Keratinocyte (primary cell): ENCODE data around the gene RBM47. TPM values are rescaled to one million over a fixed set of nuclear protein-coding genes. Genes with fewer than 3 reads are reported as not detected.
"Not testable (repeated sequence)": the region's sequence is repeated elsewhere in the genome, so short reads cannot be mapped to it uniquely, and the experiment has no call there.

Experiments
- DNase-seq: peaks from one replicate; pipeline ENCODE4 v3.0.0-alpha.2; 2011; ENCODE audit warnings: low read depth, missing footprints, low spot score
- FAIRE-seq: peaks from 2 replicates; lab custom pipeline; 2011; peaks lifted over from hg19 to GRCh38; lab: Jason Lieb, UNC
- H2AFZ ChIP-seq: 2 replicates; pipeline ENCODE4 v1.6.0; 2012; ENCODE audit warnings: low read length, control low read depth, inconsistent platforms; ENCODE audit not compliant: control insufficient read depth
- H3K27ac ChIP-seq: 2 replicates; pipeline ENCODE4 v1.5.1; 2011; ENCODE audit warnings: low read length; ENCODE audit not compliant: control insufficient read depth, insufficient read depth
- H3K27me3 ChIP-seq: 3 replicates; pipeline ENCODE4 v1.6.0; 2011; ENCODE audit warnings: low read length; ENCODE audit not compliant: control insufficient read depth, insufficient read depth; ENCODE audit errors: extremely low read depth
- H3K36me3 ChIP-seq, 2 experiments: 2 replicates in 1 of 2; 3 replicates in 1 of 2; pipeline ENCODE4 v1.5.1; 2011; ENCODE audit warnings: low read length in 2 of 2, mild to moderate bottlenecking in 1 of 2; ENCODE audit not compliant: control insufficient read depth in 2 of 2, insufficient read depth in 2 of 2; ENCODE audit errors: extremely low read depth in 1 of 2
- H3K4me1 ChIP-seq: 3 replicates; pipeline ENCODE4 v1.5.1; 2011; ENCODE audit warnings: low read length; ENCODE audit not compliant: control insufficient read depth, insufficient read depth; ENCODE audit errors: extremely low read depth
- H3K4me2 ChIP-seq: 3 replicates; pipeline ENCODE4 v1.6.0; 2011; ENCODE audit warnings: low read depth, low read length; ENCODE audit not compliant: control insufficient read depth, insufficient read depth; ENCODE audit errors: extremely low read depth
- H3K4me3 ChIP-seq, 3 experiments: fragments of 200-600 bp in 1 of 3; sonication (generic) in 1 of 3; 2 replicates in 2 of 3; 3 replicates in 1 of 3; pipeline ENCODE4 v1.5.1; 2011 to 2016; ENCODE audit warnings: low read length in 3 of 3, mild to moderate bottlenecking in 3 of 3, control low read depth in 2 of 3, inconsistent platforms in 1 of 3, low read depth in 1 of 3, mixed read lengths in 1 of 3, mixed run types in 1 of 3, moderate library complexity in 1 of 3; ENCODE audit not compliant: control insufficient read depth in 2 of 3, insufficient read depth in 2 of 3; ENCODE audit errors: extremely low read depth in 1 of 3
- H3K79me2 ChIP-seq: 2 replicates; pipeline ENCODE4 v1.6.0; 2012; ENCODE audit warnings: low read length; ENCODE audit not compliant: control insufficient read depth, insufficient read depth
- H3K9ac ChIP-seq: 3 replicates; pipeline ENCODE4 v1.6.0; 2011; ENCODE audit warnings: low read length; ENCODE audit not compliant: control insufficient read depth, insufficient read depth; ENCODE audit errors: extremely low read depth
- H3K9me1 ChIP-seq: 3 replicates; pipeline ENCODE4 v1.6.0; 2011; ENCODE audit warnings: low read length; ENCODE audit not compliant: control insufficient read depth, insufficient read depth; ENCODE audit errors: extremely low read depth
- H3K9me3 ChIP-seq: 2 replicates; pipeline ENCODE4 v1.5.1; 2012; ENCODE audit warnings: low read depth, low read length; ENCODE audit not compliant: control insufficient read depth
- H4K20me1 ChIP-seq: 3 replicates; pipeline ENCODE4 v1.6.0; 2011; ENCODE audit warnings: low read length; ENCODE audit not compliant: control insufficient read depth, insufficient read depth; ENCODE audit errors: extremely low read depth
- EZH2 ChIP-seq: IDR thresholded peaks from one replicate; pipeline ENCODE4 v1.6.1; 2012; ENCODE audit warnings: inconsistent platforms, mild to moderate bottlenecking, low read length, moderate library complexity
- dilution Hi-C: fragments of 300-500 bp; cut with MboI; formaldehyde crosslinking; loops from one replicate; pipeline ENCODE4 v1.7.0; 2020; ENCODE audit warnings: low sequenced_read_pairs; ENCODE audit not compliant: extremely low pct_ligation_motif_present
- polyA plus RNA-seq, 5 experiments: library from polyadenylated mRNA; depleted of rRNA in 3 of 5; stranded (reverse) in 3 of 5; stranded (forward) in 1 of 5; unstranded in 1 of 5; fragments of >200 nt; gene quantifications; 1 replicate in 1 of 5; 2 replicates in 3 of 5; 3 replicates in 1 of 5; pipeline versions ENCODE4 v1.2.1 to v1.2.3, GENCODE V29; 2011 to 2012; ENCODE audit warnings: missing spikeins in 2 of 5, low read depth in 1 of 5, low replicate concordance in 1 of 5
- TF ChIP-seq, protein P1 (sequence below), 3 experiments: IDR thresholded peaks in 1 of 3; conservative IDR thresholded peaks in 1 of 3; optimal IDR thresholded peaks in 1 of 3; 2 replicates in 2 of 3; 3 replicates in 1 of 3; pipeline versions ENCODE3 to v1.5.1; 2011; ENCODE audit warnings: low read length in 3 of 3, mild to moderate bottlenecking in 3 of 3, moderate library complexity in 2 of 3, control low read depth in 1 of 3, inconsistent platforms in 1 of 3; ENCODE audit not compliant: insufficient read depth in 2 of 3; ENCODE audit errors: extremely low read depth in 1 of 3

Gene RBM47
- polyA plus RNA-seq, 1 donor (not counting 4 experiments of a cell fraction or from before 2014, with no cell fraction given) = 6.9 TPM

- dilution Hi-C loops = no loop called here
- no peak for DNase-seq
- H3K9me3 ChIP-seq = no peaks in the 10 kb centered on the region
- no peak for TF ChIP-seq EZH2
- TF ChIP-seq, protein P1, sequence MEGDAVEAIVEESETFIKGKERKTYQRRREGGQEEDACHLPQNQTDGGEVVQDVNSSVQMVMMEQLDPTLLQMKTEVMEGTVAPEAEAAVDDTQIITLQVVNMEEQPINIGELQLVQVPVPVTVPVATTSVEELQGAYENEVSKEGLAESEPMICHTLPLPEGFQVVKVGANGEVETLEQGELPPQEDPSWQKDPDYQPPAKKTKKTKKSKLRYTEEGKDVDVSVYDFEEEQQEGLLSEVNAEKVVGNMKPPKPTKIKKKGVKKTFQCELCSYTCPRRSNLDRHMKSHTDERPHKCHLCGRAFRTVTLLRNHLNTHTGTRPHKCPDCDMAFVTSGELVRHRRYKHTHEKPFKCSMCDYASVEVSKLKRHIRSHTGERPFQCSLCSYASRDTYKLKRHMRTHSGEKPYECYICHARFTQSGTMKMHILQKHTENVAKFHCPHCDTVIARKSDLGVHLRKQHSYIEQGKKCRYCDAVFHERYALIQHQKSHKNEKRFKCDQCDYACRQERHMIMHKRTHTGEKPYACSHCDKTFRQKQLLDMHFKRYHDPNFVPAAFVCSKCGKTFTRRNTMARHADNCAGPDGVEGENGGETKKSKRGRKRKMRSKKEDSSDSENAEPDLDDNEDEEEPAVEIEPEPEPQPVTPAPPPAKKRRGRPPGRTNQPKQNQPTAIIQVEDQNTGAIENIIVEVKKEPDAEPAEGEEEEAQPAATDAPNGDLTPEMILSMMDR (optimal IDR thresholded peaks at IDR 0.05 in 1 of 3, IDR thresholded peaks at IDR 0.05 in 1 of 3, conservative IDR thresholded peaks at IDR 0.05 in 1 of 3; ENCODE audit: extremely low read depth in 1 of 3, insufficient read depth in 2 of 3, low read length in 3 of 3) = no peak
- no peak overlapping the region for H3K4me3 ChIP-seq
- no peak overlapping the region for H3K27ac ChIP-seq
- no peak for FAIRE-seq
- no peak overlapping the region for H3K4me2 ChIP-seq
- no peaks in the 10 kb centered on the region for H4K20me1 ChIP-seq
- no peaks in the 10 kb centered on the region for H3K79me2 ChIP-seq
- H3K36me3 ChIP-seq = peaks cover 0 to 1% of the 10 kb centered on the region in 2 experiments
- no peaks in the 10 kb centered on the region for H3K9me1 ChIP-seq
- H3K27me3 ChIP-seq = no peaks in the 10 kb centered on the region
- no peak overlapping the region for H3K9ac ChIP-seq
- peaks cover 3% of the 10 kb centered on the region for H3K4me1 ChIP-seq
- no peak overlapping the region for H2AFZ ChIP-seq
These were observed 191.2 kb downstream of the RBM47 start for GRCh38 chr4:40438384-40439026.

GRCh38 chr4:40437741-40438383 is 191.8 kb downstream of the RBM47 start:
- Histone ChIP-seq H3K4me1 (peaks cover 3% of the 10 kb centered on the region), H3K27ac (no peak overlapping the region), H3K36me3 (peaks cover 0 to 1% of the 10 kb centered on the region in 2 experiments), H4K20me1 (no peaks in the 10 kb centered on the region), H3K27me3 (no peaks in the 10 kb centered on the region), H3K4me3 (no peak overlapping the region), H2AFZ (no peak overlapping the region), H3K9ac (no peak overlapping the region), H3K4me2 (no peak overlapping the region), H3K9me1 (no peaks in the 10 kb centered on the region), H3K79me2 (no peaks in the 10 kb centered on the region), H3K9me3 (no peaks in the 10 kb centered on the region)
- FAIRE-seq = no peak
- dilution Hi-C loops = no loop called here
- DNase-seq = no peak
- no peak for TF ChIP-seq EZH2
- TF ChIP-seq, protein P1 (optimal IDR thresholded peaks at IDR 0.05 in 1 of 3, IDR thresholded peaks at IDR 0.05 in 1 of 3, conservative IDR thresholded peaks at IDR 0.05 in 1 of 3; ENCODE audit: extremely low read depth in 1 of 3, insufficient read depth in 2 of 3, low read length in 3 of 3) = no peak

DNA sequence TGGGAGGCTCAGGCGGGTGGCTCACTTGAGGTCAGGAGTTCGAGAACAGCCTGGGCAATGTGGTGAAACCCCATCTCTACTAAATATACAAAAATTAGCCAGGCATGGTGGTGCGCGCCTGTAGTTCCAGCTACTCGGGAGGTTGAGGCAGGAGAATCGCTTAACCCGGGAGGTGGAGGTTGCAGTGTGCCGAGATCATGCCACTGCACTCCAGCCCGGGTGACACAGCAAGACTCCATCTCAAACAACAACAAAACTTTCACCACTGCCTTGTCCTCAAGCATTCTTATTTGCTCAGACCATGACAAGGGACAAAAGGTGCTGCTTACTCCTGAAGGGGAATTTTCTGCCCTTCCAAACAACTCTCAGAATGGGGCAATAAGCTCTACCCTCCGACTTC is 194.4 kb downstream of the RBM47 start:
- dilution Hi-C loops, H3K36me3 ChIP-seq, FAIRE-seq: not testable (repeated sequence)

More for the DNA sequence above, 194.4 kb downstream of the RBM47 start:
- H3K4me3 ChIP-seq, H3K9me3 ChIP-seq, H3K27ac ChIP-seq, H3K27me3 ChIP-seq, H3K9ac ChIP-seq, DNase-seq, H3K4me2 ChIP-seq, H3K9me1 ChIP-seq, H2AFZ ChIP-seq, H3K79me2 ChIP-seq, H4K20me1 ChIP-seq, H3K4me1 ChIP-seq: not testable (repeated sequence)
